Endothelial cell of umbilical vein (primary cell): ENCODE results near the gene ASPSCR1. TPM values are rescaled to one million over a fixed set of nuclear protein-coding genes. Genes with fewer than 3 reads are reported as not detected.

Experiments used
- BruUV-seq: library from RNA; stranded (reverse); fragments of 400-500 nt; replicated peaks from 2 replicates; lab custom pipeline; 2021; lab: Mats Ljungman, UMichigan
- CTCF ChIA-PET: fragments of 300-600, 350-600 bp; sonication (Branson Sonifier 250); formaldehyde crosslinking; loops from one replicate; lab custom pipeline; 2021; ENCODE audit warnings: antibody characterized with exemption, inconsistent platforms; lab: Charles Lee
- POLR2A ChIA-PET: fragments of 300-600, 350-600 bp; sonication (Branson Sonifier 250); formaldehyde crosslinking; loops from one replicate; lab custom pipeline; 2021; ENCODE audit warnings: antibody characterized with exemption, inconsistent platforms; lab: Charles Lee
- DNase-seq: peaks from one replicate; pipeline ENCODE4 v3.0.0-alpha.2; 2011; ENCODE audit warnings: low read depth, low spot score
- FAIRE-seq: peaks from 2 replicates; lab custom pipeline; 2011; peaks lifted over from hg19 to GRCh38; lab: Jason Lieb, UNC
- H2AFZ ChIP-seq: 2 replicates; pipeline ENCODE4 v1.6.0; 2012; ENCODE audit warnings: low read depth, low read length, control low read depth, inconsistent platforms
- H3K27ac ChIP-seq: 2 replicates; pipeline ENCODE4 v1.5.1; 2011; ENCODE audit warnings: low read depth, mild to moderate bottlenecking, control low read depth, low read length, moderate library complexity; ENCODE audit not compliant: insufficient read depth
- H3K27me3 ChIP-seq, 2 experiments: 2 replicates each; pipeline versions ENCODE4 v1.6.0 to v1.6.1; 2011; ENCODE audit warnings: low read length in 2 of 2, mixed read lengths in 1 of 2; ENCODE audit not compliant: control insufficient read depth in 2 of 2, insufficient read depth in 2 of 2
- H3K36me3 ChIP-seq, 2 experiments: 2 replicates in 1 of 2; 3 replicates in 1 of 2; pipeline ENCODE4 v1.5.1; 2011; ENCODE audit warnings: low read length in 2 of 2, mild to moderate bottlenecking in 1 of 2, moderate library complexity in 1 of 2; ENCODE audit not compliant: control insufficient read depth in 2 of 2, insufficient read depth in 2 of 2; ENCODE audit errors: extremely low read depth in 1 of 2
- H3K4me1 ChIP-seq: 3 replicates; pipeline ENCODE4 v1.5.1; 2011; ENCODE audit warnings: mild to moderate bottlenecking, low read length; ENCODE audit not compliant: control insufficient read depth, insufficient read depth; ENCODE audit errors: extremely low read depth
- H3K4me2 ChIP-seq: 2 replicates; pipeline ENCODE4 v1.6.1; 2011; ENCODE audit warnings: low read length, control low read depth, mixed read lengths; ENCODE audit not compliant: insufficient read depth
- H3K4me3 ChIP-seq, 3 experiments: fragments of 200-600 bp in 1 of 3; sonication (generic), shearing (Covaris generic) in 1 of 3; replicated peaks in 1 of 3; 2 replicates each; pipeline ENCODE4 v1.5.1; 2011 to 2016; ENCODE audit warnings: control low read depth in 3 of 3, low read length in 3 of 3, mild to moderate bottlenecking in 2 of 3, inconsistent platforms in 1 of 3, low read depth in 1 of 3, moderate library complexity in 1 of 3; ENCODE audit not compliant: insufficient read depth in 1 of 3
- H3K79me2 ChIP-seq: 2 replicates; pipeline ENCODE4 v1.6.0; 2012; ENCODE audit warnings: low read length, inconsistent platforms; ENCODE audit not compliant: control insufficient read depth, insufficient read depth
- H3K9ac ChIP-seq: replicated peaks from 2 replicates; pipeline ENCODE3; 2011; ENCODE audit warnings: low read length, control low read depth; ENCODE audit not compliant: insufficient read depth; ENCODE audit errors: extremely low read depth
- H3K9me1 ChIP-seq: replicated peaks from 3 replicates; pipeline ENCODE4 v1.6.0; 2011; ENCODE audit warnings: mild to moderate bottlenecking, low read length; ENCODE audit not compliant: control insufficient read depth, insufficient read depth; ENCODE audit errors: extremely low read depth
- H3K9me3 ChIP-seq: replicated peaks from 2 replicates; pipeline ENCODE4 v1.5.1; 2012; ENCODE audit warnings: low read length, inconsistent platforms; ENCODE audit not compliant: control insufficient read depth, insufficient read depth
- H4K20me1 ChIP-seq: replicated peaks from 2 replicates; pipeline ENCODE3; 2011; ENCODE audit warnings: mild to moderate bottlenecking, low read length; ENCODE audit not compliant: control insufficient read depth, insufficient read depth; ENCODE audit errors: extremely low read depth
- EZH2 ChIP-seq: IDR thresholded peaks from 2 replicates; pipeline ENCODE4 v1.6.1; 2012; ENCODE audit warnings: borderline replicate concordance, low read depth, mild to moderate bottlenecking, moderate library complexity, low read length, inconsistent platforms; ENCODE audit not compliant: severe bottlenecking
- FOS ChIP-seq: IDR thresholded peaks from 2 replicates; pipeline ENCODE4 v1.6.1; 2011; ENCODE audit warnings: mild to moderate bottlenecking, low read length, moderate library complexity, borderline replicate concordance; ENCODE audit not compliant: insufficient read depth
- GATA2 ChIP-seq: IDR thresholded peaks from 2 replicates; pipeline ENCODE4 v1.7.0; 2011; ENCODE audit warnings: low read depth, mild to moderate bottlenecking, moderate library complexity, mixed read lengths, low read length; ENCODE audit not compliant: insufficient read length, insufficient read depth
- JUN ChIP-seq: IDR thresholded peaks from 2 replicates; pipeline ENCODE4 v1.6.1; 2011; ENCODE audit warnings: borderline replicate concordance, low read depth; ENCODE audit not compliant: insufficient read length, insufficient read depth
- MYC ChIP-seq: IDR thresholded peaks from one replicate; pipeline ENCODE4 v1.6.1; 2011; ENCODE audit warnings: mild to moderate bottlenecking, low read depth, low read length
- POLR2A ChIP-seq: IDR thresholded peaks from 2 replicates; pipeline ENCODE4 v1.6.1; 2012; ENCODE audit warnings: low read depth, mild to moderate bottlenecking, control low read depth, low read length
- POLR2AphosphoS5 ChIP-seq: IDR thresholded peaks from 2 replicates; pipeline ENCODE4 v1.6.1; 2012; ENCODE audit warnings: low read depth, mild to moderate bottlenecking, control low read depth, low read length, moderate library complexity; ENCODE audit not compliant: insufficient read depth
- dilution Hi-C: fragments of 300-500 bp; cut with MboI; formaldehyde crosslinking; loops from one replicate; pipeline ENCODE4 v1.15.0; 2019; ENCODE audit warnings: low sequenced_read_pairs; ENCODE audit not compliant: extremely low pct_ligation_motif_present
- intact Hi-C: fragments of 100-400 bp; cut with micrococcal nuclease; formaldehyde crosslinking; loops from one replicate; pipeline ENCODE4 v1.10.0; 2022
- polyA plus RNA-seq, 4 experiments: library from polyadenylated mRNA; depleted of rRNA in 3 of 4; stranded (reverse) in 3 of 4; unstranded in 1 of 4; fragments of >200 nt; gene quantifications; 2 replicates each; pipeline versions ENCODE4 v1.2.1 to v1.2.3, GENCODE V29; 2011 to 2012; ENCODE audit warnings: missing spikeins in 1 of 4
- total RNA-seq: library from RNA; stranded (reverse); gene quantifications from 2 replicates; pipeline ENCODE4 v1.2.3, GENCODE V29; 2021
- TF ChIP-seq, protein P1 (sequence below): IDR thresholded peaks from 2 replicates; pipeline ENCODE4 v1.6.1; 2011; ENCODE audit not compliant: insufficient read depth, insufficient read length
- TF ChIP-seq, protein P2 (sequence below), 2 donors: IDR thresholded peaks; 1 replicate in 1 of 2; 2 replicates in 1 of 2; pipeline ENCODE4 v1.5.1; 2011; ENCODE audit warnings: low read length in 2 of 2, mild to moderate bottlenecking in 2 of 2, moderate library complexity in 2 of 2, control low read depth in 1 of 2, inconsistent platforms in 1 of 2, low read depth in 1 of 2; ENCODE audit not compliant: insufficient read depth in 1 of 2; ENCODE audit errors: extremely low read depth in 1 of 2

ASPSCR1 gene
- total and polyA plus RNA-seq, 2 donors (not counting 3 experiments of a cell fraction or from before 2014, with no cell fraction given) = 24.8 to 36.5 TPM

DNA sequence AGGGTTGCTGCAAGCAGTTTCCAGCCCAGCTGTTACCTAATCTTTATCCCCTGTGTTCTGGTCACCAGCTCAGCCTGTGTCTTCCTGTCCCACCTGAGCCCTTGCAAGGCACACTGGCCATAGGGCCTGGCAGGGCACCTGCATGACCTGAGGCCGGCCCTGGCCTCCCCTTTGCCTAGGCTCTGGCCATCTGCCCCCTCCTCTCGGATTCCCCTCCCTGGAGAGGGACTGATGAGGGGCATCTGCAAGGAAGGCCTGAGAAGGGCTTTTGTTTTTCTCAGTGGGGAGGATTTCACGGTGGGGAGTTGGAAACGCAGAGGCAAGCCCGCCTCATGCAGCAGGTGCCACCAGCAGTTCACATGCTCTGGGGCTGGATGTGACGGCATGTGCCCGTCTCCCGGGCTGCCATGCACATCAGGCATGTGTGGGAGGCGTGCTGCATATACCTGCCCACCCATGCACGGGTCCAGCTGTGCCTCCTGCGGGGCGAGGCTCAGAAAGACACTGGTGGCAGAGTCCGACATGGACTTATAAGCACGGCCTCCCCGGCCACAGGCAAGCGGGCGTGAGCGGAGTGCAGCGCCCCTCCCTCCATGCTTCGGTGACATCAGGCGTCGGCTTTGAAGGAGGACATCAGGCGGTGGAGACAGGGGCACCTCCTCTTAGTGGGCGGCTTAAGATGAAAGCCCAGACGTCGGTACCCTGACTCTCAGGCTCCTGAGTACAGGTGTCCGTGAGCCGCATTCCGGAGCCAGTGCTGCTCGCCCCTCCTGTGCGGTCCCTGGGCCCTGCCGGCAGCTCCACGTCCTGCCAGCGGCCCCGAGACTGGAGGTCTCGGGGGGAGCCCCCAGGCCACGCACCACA lies 16.5 kb downstream of the ASPSCR1 start:
- Histone ChIP-seq H3K4me3 (no peak overlapping the region), H3K4me1 (peaks cover 2% of the 10 kb centered on the region), H3K36me3 (peaks cover 0 to 2% of the 10 kb centered on the region in 2 experiments), H3K79me2 (no peaks in the 10 kb centered on the region), H3K27ac (no peak overlapping the region), H3K4me2 (no peak overlapping the region), H3K27me3 (no peaks in the 10 kb centered on the region), H3K9me1 (no peaks in the 10 kb centered on the region), H3K9me3 (no peaks in the 10 kb centered on the region), H2AFZ (no peak overlapping the region), H3K9ac (no peak overlapping the region), H4K20me1 (no peaks in the 10 kb centered on the region)
- no peak for DNase-seq
- TF ChIP-seq, protein P1, sequence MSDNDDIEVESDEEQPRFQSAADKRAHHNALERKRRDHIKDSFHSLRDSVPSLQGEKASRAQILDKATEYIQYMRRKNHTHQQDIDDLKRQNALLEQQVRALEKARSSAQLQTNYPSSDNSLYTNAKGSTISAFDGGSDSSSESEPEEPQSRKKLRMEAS = no peak
- TF ChIP-seq EZH2 (no peak), POLR2A (no peak), POLR2AphosphoS5 (no peak), MYC (no peak), GATA2 (no peak), JUN (no peak), FOS (no peak)
- TF ChIP-seq, protein P2, sequence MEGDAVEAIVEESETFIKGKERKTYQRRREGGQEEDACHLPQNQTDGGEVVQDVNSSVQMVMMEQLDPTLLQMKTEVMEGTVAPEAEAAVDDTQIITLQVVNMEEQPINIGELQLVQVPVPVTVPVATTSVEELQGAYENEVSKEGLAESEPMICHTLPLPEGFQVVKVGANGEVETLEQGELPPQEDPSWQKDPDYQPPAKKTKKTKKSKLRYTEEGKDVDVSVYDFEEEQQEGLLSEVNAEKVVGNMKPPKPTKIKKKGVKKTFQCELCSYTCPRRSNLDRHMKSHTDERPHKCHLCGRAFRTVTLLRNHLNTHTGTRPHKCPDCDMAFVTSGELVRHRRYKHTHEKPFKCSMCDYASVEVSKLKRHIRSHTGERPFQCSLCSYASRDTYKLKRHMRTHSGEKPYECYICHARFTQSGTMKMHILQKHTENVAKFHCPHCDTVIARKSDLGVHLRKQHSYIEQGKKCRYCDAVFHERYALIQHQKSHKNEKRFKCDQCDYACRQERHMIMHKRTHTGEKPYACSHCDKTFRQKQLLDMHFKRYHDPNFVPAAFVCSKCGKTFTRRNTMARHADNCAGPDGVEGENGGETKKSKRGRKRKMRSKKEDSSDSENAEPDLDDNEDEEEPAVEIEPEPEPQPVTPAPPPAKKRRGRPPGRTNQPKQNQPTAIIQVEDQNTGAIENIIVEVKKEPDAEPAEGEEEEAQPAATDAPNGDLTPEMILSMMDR (IDR thresholded peaks at IDR 0.05; ENCODE audit: extremely low read depth in 1 of 2, insufficient read depth in 1 of 2, low read depth in 1 of 2, low read length in 2 of 2) = no peak
- dilution Hi-C loops (no loop called here), intact Hi-C loops (no loop called here)
- no TSS peak for BruUV-seq
- POLR2A ChIA-PET = no interaction called here
- FAIRE-seq = no peak
- CTCF ChIA-PET = no interaction called here
